Measurements from ENCODE around the gene LRIT1. TPM values are rescaled to one million over a fixed set of nuclear protein-coding genes. Genes with fewer than 3 reads are reported as not detected.

LRIT1 gene
- polyA plus RNA-seq, 1 of the 3 experiments (the other 2 are of a cell fraction): not detected

GRCh38 chr10:84185526-84186175 lies 55.7 kb downstream of the LRIT1 start:
- DNase-seq: no peak
- H3K4me3 ChIP-seq (ENCODE audit: low read depth in 2 of 2, low read length in 1 of 2): no peak overlapping the region
- no peaks in the 10 kb centered on the region for H3K9me3 ChIP-seq
- H3K79me2 ChIP-seq (ENCODE audit: insufficient read depth): no peaks in the 10 kb centered on the region
- CTCF ChIA-PET: interaction anchor here (1.4 to 1.5 kb wide), 2 partner anchors 20 to 38 kb away, joined by 3 read pairs; no protein-coding TSS in a partner anchor
- no peaks in the 10 kb centered on the region for H3F3A ChIP-seq (replicated peaks; ENCODE audit: insufficient read depth)
- no peak overlapping the region for H3K9ac ChIP-seq
- H3K27ac ChIP-seq (ENCODE audit: low read depth in 2 of 2, low read length in 1 of 2): no peak overlapping the region
- H2AFZ ChIP-seq (ENCODE audit: low read depth): no peak overlapping the region
- WGBS (ENCODE audit: low lambda C conversion rate): 28% methylated on average over 11 of the region's 11 CpGs
- H4K20me1 ChIP-seq (ENCODE audit: insufficient read depth): no peaks in the 10 kb centered on the region
- H3K4me1 ChIP-seq (ENCODE audit: control insufficient read depth in 1 of 2, insufficient read depth in 2 of 2, low read depth in 1 of 2, low read length in 1 of 2): peaks cover 0 to 3% of the 10 kb centered on the region in 2 experiments; a peak in 1 of 4 replicates
- no peaks in the 10 kb centered on the region for H3K27me3 ChIP-seq (ENCODE audit: insufficient read depth)
- TF ChIP-seq EZH2phosphoT487 (IDR thresholded peaks at IDR 0.05; ENCODE audit: borderline replicate concordance, low read depth) (no peak), USF2 (IDR thresholded peaks at IDR 0.05; ENCODE audit: borderline replicate concordance, low read depth, low read length) (no peak), ELF1 (IDR thresholded peaks at IDR 0.05) (no peak), FOXJ3 (CRISPR knock-in tag; IDR thresholded peaks at IDR 0.05) (no peak), IRF3 (IDR thresholded peaks at IDR 0.05; ENCODE audit: low read depth, low read length) (no peak), MEF2A (IDR thresholded peaks at IDR 0.05; ENCODE audit: borderline replicate concordance, low read depth) (no peak), FOSL2 (IDR thresholded peaks at IDR 0.05; ENCODE audit: borderline replicate concordance, low read depth) (no peak), GATA2 (CRISPR knock-in tag; IDR thresholded peaks at IDR 0.05) (no peak), TAF1 (IDR thresholded peaks at IDR 0.05; ENCODE audit: borderline replicate concordance, low read depth, low read length) (no peak), MAX (IDR thresholded peaks at IDR 0.05; ENCODE audit: low read depth) (no peak), REST (IDR thresholded peaks at IDR 0.05; ENCODE audit: low read depth, low read length) (no peak), NFIC (IDR thresholded peaks at IDR 0.05; ENCODE audit: borderline replicate concordance) (no peak), TEAD4 (IDR thresholded peaks at IDR 0.05; ENCODE audit: borderline replicate concordance, insufficient read depth) (no peak), CTCF (IDR thresholded peaks at IDR 0.05) (no peak), YY1 (IDR thresholded peaks at IDR 0.05; ENCODE audit: low read depth) (no peak), POLR2AphosphoS5 (IDR thresholded peaks at IDR 0.05; ENCODE audit: low read depth, low read length) (no peak), PBX3 (IDR thresholded peaks at IDR 0.05) (no peak), TCF12 (IDR thresholded peaks at IDR 0.05) (no peak), EP300 (IDR thresholded peaks at IDR 0.05; ENCODE audit: borderline replicate concordance in 1 of 2, low read depth in 1 of 2, low read length in 1 of 2) (no peak), RAD21 (IDR thresholded peaks at IDR 0.05; ENCODE audit: low read length) (no peak)
- POLR2A ChIA-PET: interaction anchor here (0.8 kb wide), 1 partner anchor 9 kb away, joined by 3 read pairs; no protein-coding TSS in a partner anchor
- no peaks in the 10 kb centered on the region for H3K9me2 ChIP-seq
- H3K4me2 ChIP-seq: no peak overlapping the region
- no peaks in the 10 kb centered on the region for H3K36me3 ChIP-seq (replicated peaks in 1 of 2; ENCODE audit: control insufficient read depth in 1 of 2, insufficient read depth in 2 of 2, low read length in 1 of 2)
